HG03196 (cell line): Measurements from ENCODE around the gene ZNF625.

ENCODE experiments used
- ATAC-seq: cut with Tn5 transposase; IDR thresholded peaks from one replicate; pipeline ENCODE4 v1.9.1; 2021; ENCODE audit not compliant: unreplicated experiment

The ZNF625 gene

GRCh38 chr19:12156223-12157058, at the start of gene ZNF625:
TSS of gene ZNF625 (minus strand) at chr19:12156734. CDS start at chr19:12156558, 176 bp downstream.
- peak; percentile 74 for ATAC-seq

- ATAC-seq: no peak
Observed at GRCh38 chr19:12205296-12205695, 48.8 kb upstream of the ZNF625 start.

GRCh38 chr19:12202250-12202649, 45.7 kb upstream of the ZNF625 start:
- no peak for ATAC-seq

- no peak for ATAC-seq
Observed at GRCh38 chr19:12199757-12200419, 43.4 kb upstream of the ZNF625 start.

- ATAC-seq: no peak
Observed at GRCh38 chr19:12198136-12198535, 41.6 kb upstream of the ZNF625 start.

GRCh38 chr19:12194827-12195731, 38.5 kb upstream of the ZNF625 start:
- no peak for ATAC-seq

GRCh38 chr19:12187625-12188024, 31.1 kb upstream of the ZNF625 start:
- no peak for ATAC-seq

- ATAC-seq: no peak
Observed at GRCh38 chr19:12180377-12180776, 23.8 kb upstream of the ZNF625 start.

GRCh38 chr19:12166626-12167025, 10.1 kb upstream of the ZNF625 start:
- no peak for ATAC-seq

GRCh38 chr19:12163826-12164225, 7.3 kb upstream of the ZNF625 start:
- no peak for ATAC-seq

GRCh38 chr19:12162882-12163806, 6.6 kb upstream of the ZNF625 start, which contains the start of gene ZNF136:
TSS of gene ZNF136 (plus strand) at chr19:12163096. CDS start at chr19:12163204, 108 bp downstream.
- ATAC-seq: peak; percentile 95

GRCh38 chr19:12162513-12162881, 6.0 kb upstream of the ZNF625 start:
- no peak for ATAC-seq

GRCh38 chr19:12159773-12160414, 3.4 kb upstream of the ZNF625 start:
- no peak for ATAC-seq

- no peak for ATAC-seq
Observed at GRCh38 chr19:12155324-12155860, 1.1 kb downstream of the ZNF625 start.

- no peak for ATAC-seq
Observed at GRCh38 chr19:12145348-12145747, 11.2 kb downstream of the ZNF625 start.

- ATAC-seq: no peak
Observed at GRCh38 chr19:12141405-12141736, 15.2 kb downstream of the ZNF625 start.

- peak; percentile 10 for ATAC-seq
Observed at GRCh38 chr19:12140545-12141404, 15.8 kb downstream of the ZNF625 start.

- ATAC-seq: peak; percentile 90
Observed at GRCh38 chr19:12139885-12140544, 16.5 kb downstream of the ZNF625 start, which contains the start of gene ZNF20. TSS of gene ZNF20 (minus strand) at chr19:12140350. CDS start at chr19:12140182, 168 bp downstream.
